Activated CD4-positive, alpha-beta T cell treated with anti-CD3 and anti-CD28 coated beads, Interleukin-2, Interleukin-6, amounts not matched to agents 100 ng/mL and 50 ng/mL, durations not matched to agents 16 hours and 8 hours (primary cell): Measurements from ENCODE around the gene HNRNPLL.

ENCODE experiments used
- DNase-seq: peaks from one replicate; pipeline ENCODE4 v3.0.0-alpha.2; 2020

Gene HNRNPLL

GRCh38 chr2:38524580-38524979, 78.1 kb downstream of the HNRNPLL start:
- DNase-seq, result no peak

- no peak for DNase-seq
Measured at GRCh38 chr2:38523728-38524437, 78.8 kb downstream of the HNRNPLL start.

GRCh38 chr2:38522754-38523349, 79.9 kb downstream of the HNRNPLL start:
- DNase-seq, result no peak

GRCh38 chr2:38521835-38522234, 80.9 kb downstream of the HNRNPLL start:
- DNase-seq, result no peak

GRCh38 chr2:38517284-38517683, 85.4 kb downstream of the HNRNPLL start:
- no peak for DNase-seq

- DNase-seq, result no peak
Measured at GRCh38 chr2:38516526-38516925, 86.2 kb downstream of the HNRNPLL start.

- DNase-seq, result no peak
Measured at GRCh38 chr2:38516122-38516521, 86.6 kb downstream of the HNRNPLL start.

GRCh38 chr2:38515155-38516074, 87.3 kb downstream of the HNRNPLL start:
- DNase-seq, result no peak

GRCh38 chr2:38514603-38515154, 88.0 kb downstream of the HNRNPLL start:
- no peak for DNase-seq

GRCh38 chr2:38512211-38512610, 90.5 kb downstream of the HNRNPLL start:
- DNase-seq, result no peak
